PC-9 (cell line): ENCODE data around the gene CLEC16A. TPM values are rescaled to one million over a fixed set of nuclear protein-coding genes. Genes with fewer than 3 reads are reported as not detected.

Source experiments
- BruUV-seq: library from RNA; stranded (reverse); fragments of 400-500 nt; replicated peaks from 2 replicates; lab custom pipeline; 2021; lab: Mats Ljungman, UMichigan
- CTCF ChIA-PET: fragments of 300-600 bp; sonication (Branson Sonifier 250); formaldehyde crosslinking; loops from one replicate; lab custom pipeline; 2022; ENCODE audit warnings: antibody characterized with exemption; lab: Charles Lee
- POLR2A ChIA-PET: fragments of 300-600 bp; sonication (Branson Sonifier 250); formaldehyde crosslinking; loops from one replicate; lab custom pipeline; 2022; ENCODE audit warnings: antibody characterized with exemption; ENCODE audit not compliant: unreplicated experiment; lab: Charles Lee
- DNase-seq, 2 experiments: peaks; one replicate each; pipeline versions ENCODE4 v3.0.0 to v3.0.0-alpha.2; 2015 to 2022; ENCODE audit warnings: mixed read lengths in 1 of 2
- H2AFZ ChIP-seq: fragments of 200-600 bp; sonication (generic); 2 replicates; pipeline ENCODE4 v1.8.1; 2017; ENCODE audit warnings: antibody characterized with exemption
- H3F3A ChIP-seq: fragments of 200-600 bp; sonication (generic); 2 replicates; pipeline ENCODE4 v1.8.1; 2017; ENCODE audit warnings: antibody characterized with exemption, mild to moderate bottlenecking, low read depth; ENCODE audit not compliant: insufficient read depth
- H3K27ac ChIP-seq: fragments of 200-600 bp; sonication (generic); 2 replicates; pipeline ENCODE4 v1.6.1; 2016; ENCODE audit warnings: mixed run types
- H3K27me3 ChIP-seq: fragments of 200-600 bp; sonication (generic); 2 replicates; pipeline ENCODE4 v1.6.1; 2016; ENCODE audit warnings: low read depth, mixed run types; ENCODE audit not compliant: insufficient read depth
- H3K36me3 ChIP-seq: fragments of 200-600 bp; sonication (generic); 2 replicates; pipeline ENCODE4 v1.6.1; 2016; ENCODE audit warnings: low read depth, mixed run types
- H3K4me1 ChIP-seq: fragments of 200-600 bp; sonication (generic); replicated peaks from 2 replicates; pipeline ENCODE4 v1.6.1; 2016; ENCODE audit warnings: mixed run types; ENCODE audit not compliant: insufficient read depth
- H3K4me2 ChIP-seq: fragments of 200-600 bp; sonication (generic); 2 replicates; pipeline ENCODE4 v1.6.1; 2017; ENCODE audit warnings: mixed run types
- H3K4me3 ChIP-seq: fragments of 200-600 bp; sonication (generic); 2 replicates; pipeline ENCODE4 v1.6.1; 2016; ENCODE audit warnings: mixed run types
- H3K79me2 ChIP-seq: fragments of 200-600 bp; sonication (generic); 2 replicates; pipeline ENCODE4 v1.6.1; 2017; ENCODE audit warnings: low read depth, mixed run types
- H3K9me2 ChIP-seq: fragments of 200-600 bp; sonication (generic); 2 replicates; pipeline ENCODE4 v1.8.1; 2017; ENCODE audit warnings: mild to moderate bottlenecking; ENCODE audit not compliant: insufficient read depth
- H3K9me3 ChIP-seq: fragments of 200-600 bp; sonication (generic); 2 replicates; pipeline ENCODE4 v1.8.1; 2016; ENCODE audit warnings: low read depth; ENCODE audit not compliant: insufficient read depth
- H4K20me1 ChIP-seq: fragments of 200-600 bp; sonication (generic); 2 replicates; pipeline ENCODE4 v1.8.1; 2017; ENCODE audit not compliant: insufficient read depth
- CTCF ChIP-seq: fragments of 200-600 bp; sonication (generic); conservative IDR thresholded peaks from 2 replicates; pipeline ENCODE4 v1.6.1; 2017; ENCODE audit warnings: mixed run types, antibody characterized with exemption, mild to moderate bottlenecking, moderate library complexity
- EZH2 ChIP-seq: fragments of 200-600 bp; sonication (generic); IDR thresholded peaks from 2 replicates; pipeline ENCODE4 v1.8.0; 2017; ENCODE audit warnings: antibody characterized with exemption, low read depth
- intact Hi-C: fragments of 100-400 bp; cut with micrococcal nuclease; formaldehyde crosslinking; loops from one replicate; pipeline ENCODE4 v1.10.0; 2022; ENCODE audit not compliant: unreplicated experiment
- total RNA-seq: library from RNA; stranded (reverse); gene quantifications from 2 replicates; pipeline ENCODE4 v1.2.3, GENCODE V29; 2021

Gene CLEC16A
- total RNA-seq, 1 experiment from 2014 or later: 34.9 TPM

GRCh38 chr16:10919003-10919351 is 25.4 kb upstream of the CLEC16A start:
- intact Hi-C loops: loop anchor here (5.0 kb wide), 1 partner anchor 662 kb away; no protein-coding TSS in a partner anchor
- no peaks in the 10 kb centered on the region for H3K79me2 ChIP-seq
- no peaks in the 10 kb centered on the region for H3K27me3 ChIP-seq
- DNase-seq: no peak
- no peak overlapping the region for H2AFZ ChIP-seq
- H3F3A ChIP-seq: no peaks in the 10 kb centered on the region
- H3K36me3 ChIP-seq: no peaks in the 10 kb centered on the region
- ChIA-PET POLR2A (no interaction called here), CTCF (interaction anchor here (0.5 to 1.2 kb wide), 8 partner anchors 13 to 405 kb away, joined by 3 to 8 read pairs (median 4); partner anchors contain the start of genes DEXI and NUBP1)
- H4K20me1 ChIP-seq: no peaks in the 10 kb centered on the region
- H3K9me2 ChIP-seq: no peaks in the 10 kb centered on the region
- no peak overlapping the region for H3K4me3 ChIP-seq
- BruUV-seq: no TSS peak
- no peaks in the 10 kb centered on the region for H3K9me3 ChIP-seq
- no peaks in the 10 kb centered on the region for H3K4me1 ChIP-seq
- H3K27ac ChIP-seq: no peak overlapping the region
- TF ChIP-seq EZH2 (no peak), CTCF (no peak)
- H3K4me2 ChIP-seq: no peak overlapping the region

DNA sequence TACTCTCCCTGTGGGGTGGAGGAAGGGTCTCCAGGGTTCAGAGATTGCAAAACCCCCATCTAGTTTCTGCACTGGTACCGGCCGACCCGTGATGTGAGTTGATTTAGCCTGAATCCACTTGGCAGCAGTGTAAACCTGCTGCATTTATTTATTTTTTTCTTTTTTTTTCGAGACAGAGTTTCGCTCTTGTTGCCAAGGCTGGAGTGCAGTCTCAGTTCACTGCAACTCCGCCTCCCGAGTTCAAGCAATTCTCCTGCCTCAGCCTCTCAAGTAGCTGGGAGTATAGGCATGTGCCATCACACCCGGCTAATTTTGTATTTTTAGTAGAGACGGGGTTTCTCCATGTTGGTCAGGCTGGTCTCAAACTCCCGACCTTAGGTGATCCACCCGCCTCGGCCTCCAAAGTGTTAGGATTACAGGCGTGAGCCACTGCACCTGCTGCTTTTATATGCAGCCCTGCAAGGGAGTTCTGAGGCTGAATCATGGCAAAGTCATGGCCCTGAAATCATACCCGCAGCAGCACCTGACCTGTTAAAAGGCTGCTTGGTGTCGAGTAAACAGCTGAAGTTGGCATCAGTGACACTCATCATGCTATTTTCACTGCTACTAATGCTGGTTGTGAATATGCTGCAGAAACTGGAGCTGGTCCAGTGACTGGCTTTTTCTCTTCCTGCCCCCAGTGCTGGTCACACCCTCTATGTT is 23.5 kb upstream of the CLEC16A start:
- BruUV-seq: no TSS peak
- H4K20me1 ChIP-seq: no peaks in the 10 kb centered on the region
- no peak overlapping the region for H3K27ac ChIP-seq
- ChIA-PET POLR2A (no interaction called here), CTCF (no interaction called here)
- TF ChIP-seq EZH2 (no peak), CTCF (no peak)
- H3K4me2 ChIP-seq: no peak overlapping the region
- H3K4me1 ChIP-seq: no peaks in the 10 kb centered on the region
- DNase-seq: no peak
- no peaks in the 10 kb centered on the region for H3K79me2 ChIP-seq
- no peaks in the 10 kb centered on the region for H3K9me3 ChIP-seq
- no peak overlapping the region for H2AFZ ChIP-seq
- no peak overlapping the region for H3K4me3 ChIP-seq
- H3K27me3 ChIP-seq: no peaks in the 10 kb centered on the region
- intact Hi-C loops: no loop called here
- no peaks in the 10 kb centered on the region for H3F3A ChIP-seq
- no peaks in the 10 kb centered on the region for H3K36me3 ChIP-seq
- H3K9me2 ChIP-seq: no peaks in the 10 kb centered on the region

- DNase-seq: no peak
- Histone ChIP-seq H3K27me3 (no peaks in the 10 kb centered on the region), H3K79me2 (no peaks in the 10 kb centered on the region), H3K4me1 (no peaks in the 10 kb centered on the region), H3K9me2 (no peaks in the 10 kb centered on the region), H3K27ac (no peak overlapping the region), H3F3A (no peaks in the 10 kb centered on the region), H3K4me3 (no peak overlapping the region), H3K4me2 (no peak overlapping the region), H2AFZ (no peak overlapping the region), H3K36me3 (no peaks in the 10 kb centered on the region), H4K20me1 (no peaks in the 10 kb centered on the region), H3K9me3 (no peaks in the 10 kb centered on the region)
- ChIA-PET CTCF (interaction anchor here (0.5 kb wide), 1 partner anchor 37 kb away, joined by 4 read pairs; no protein-coding TSS in a partner anchor), POLR2A (no interaction called here)
- no TSS peak for BruUV-seq
- TF ChIP-seq EZH2: no peak
- TF ChIP-seq CTCF: no peak
- intact Hi-C loops: no loop called here
Observed at GRCh38 chr16:10921536-10922327, 22.6 kb upstream of the CLEC16A start.
